Measurements from ENCODE around the gene SHROOM3.

GRCh38 chr4:76554630-76555029 is 119.6 kb downstream of the SHROOM3 start:
- TF ChIP-seq, protein P1, sequence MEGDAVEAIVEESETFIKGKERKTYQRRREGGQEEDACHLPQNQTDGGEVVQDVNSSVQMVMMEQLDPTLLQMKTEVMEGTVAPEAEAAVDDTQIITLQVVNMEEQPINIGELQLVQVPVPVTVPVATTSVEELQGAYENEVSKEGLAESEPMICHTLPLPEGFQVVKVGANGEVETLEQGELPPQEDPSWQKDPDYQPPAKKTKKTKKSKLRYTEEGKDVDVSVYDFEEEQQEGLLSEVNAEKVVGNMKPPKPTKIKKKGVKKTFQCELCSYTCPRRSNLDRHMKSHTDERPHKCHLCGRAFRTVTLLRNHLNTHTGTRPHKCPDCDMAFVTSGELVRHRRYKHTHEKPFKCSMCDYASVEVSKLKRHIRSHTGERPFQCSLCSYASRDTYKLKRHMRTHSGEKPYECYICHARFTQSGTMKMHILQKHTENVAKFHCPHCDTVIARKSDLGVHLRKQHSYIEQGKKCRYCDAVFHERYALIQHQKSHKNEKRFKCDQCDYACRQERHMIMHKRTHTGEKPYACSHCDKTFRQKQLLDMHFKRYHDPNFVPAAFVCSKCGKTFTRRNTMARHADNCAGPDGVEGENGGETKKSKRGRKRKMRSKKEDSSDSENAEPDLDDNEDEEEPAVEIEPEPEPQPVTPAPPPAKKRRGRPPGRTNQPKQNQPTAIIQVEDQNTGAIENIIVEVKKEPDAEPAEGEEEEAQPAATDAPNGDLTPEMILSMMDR (IDR thresholded peaks at IDR 0.05) = no peak
- no peak for TF ChIP-seq EZH2 (IDR thresholded peaks at IDR 0.05; ENCODE audit: borderline replicate concordance, insufficient read depth, low read depth, low read length, poor library complexity, severe bottlenecking)
